Sigmoid colon (tissue), 3 donors: ENCODE results near the gene LPP.

ENCODE experiments used
- POLR2A ChIP-seq, 2 donors: fragments of 450-650 bp; IDR thresholded peaks; one replicate each; pipeline ENCODE4 v1.6.1; 2016; ENCODE audit warnings: antibody characterized with exemption in 2 of 2, mild to moderate bottlenecking in 2 of 2, moderate library complexity in 2 of 2
- TF ChIP-seq, protein P1 (sequence below), 4 experiments: fragments of 450-650 bp in 3 of 4; fragments of 200-600 bp in 1 of 4; IDR thresholded peaks; one replicate each; pipeline ENCODE4 v1.5.1; 2016 to 2019; ENCODE audit warnings: antibody characterized with exemption in 4 of 4, mild to moderate bottlenecking in 3 of 4, moderate library complexity in 2 of 4

DNA sequence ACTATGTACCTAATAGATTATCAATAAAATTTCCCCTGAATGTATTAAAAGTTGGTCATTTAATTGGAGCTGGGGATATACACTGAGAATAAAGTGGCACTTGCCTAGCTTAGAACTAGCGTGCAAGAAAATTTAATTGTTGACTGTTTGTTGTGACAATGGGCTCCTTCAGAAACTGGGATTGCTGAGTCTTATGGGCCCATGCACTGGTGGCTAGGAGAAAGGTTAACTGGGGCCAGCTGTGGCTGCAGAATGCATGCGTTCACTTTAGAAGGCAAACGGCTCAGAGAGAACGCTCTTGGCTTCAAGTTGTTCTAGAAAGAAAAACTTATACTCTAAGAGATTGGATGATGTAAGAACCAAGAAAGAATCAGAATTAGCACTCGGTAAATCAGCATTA is 18.7 kb upstream of the LPP start:
- TF ChIP-seq, protein P1, sequence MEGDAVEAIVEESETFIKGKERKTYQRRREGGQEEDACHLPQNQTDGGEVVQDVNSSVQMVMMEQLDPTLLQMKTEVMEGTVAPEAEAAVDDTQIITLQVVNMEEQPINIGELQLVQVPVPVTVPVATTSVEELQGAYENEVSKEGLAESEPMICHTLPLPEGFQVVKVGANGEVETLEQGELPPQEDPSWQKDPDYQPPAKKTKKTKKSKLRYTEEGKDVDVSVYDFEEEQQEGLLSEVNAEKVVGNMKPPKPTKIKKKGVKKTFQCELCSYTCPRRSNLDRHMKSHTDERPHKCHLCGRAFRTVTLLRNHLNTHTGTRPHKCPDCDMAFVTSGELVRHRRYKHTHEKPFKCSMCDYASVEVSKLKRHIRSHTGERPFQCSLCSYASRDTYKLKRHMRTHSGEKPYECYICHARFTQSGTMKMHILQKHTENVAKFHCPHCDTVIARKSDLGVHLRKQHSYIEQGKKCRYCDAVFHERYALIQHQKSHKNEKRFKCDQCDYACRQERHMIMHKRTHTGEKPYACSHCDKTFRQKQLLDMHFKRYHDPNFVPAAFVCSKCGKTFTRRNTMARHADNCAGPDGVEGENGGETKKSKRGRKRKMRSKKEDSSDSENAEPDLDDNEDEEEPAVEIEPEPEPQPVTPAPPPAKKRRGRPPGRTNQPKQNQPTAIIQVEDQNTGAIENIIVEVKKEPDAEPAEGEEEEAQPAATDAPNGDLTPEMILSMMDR (IDR thresholded peaks at IDR 0.05): no peak
- no peak for TF ChIP-seq POLR2A (IDR thresholded peaks at IDR 0.05)
